HG02870 (cell line): Measurements from ENCODE around the gene GPR158.

ENCODE experiments used
- ATAC-seq: cut with Tn5 transposase; IDR thresholded peaks from one replicate; pipeline ENCODE4 v1.9.1; 2021; ENCODE audit warnings: mild to moderate bottlenecking, moderate library complexity; ENCODE audit not compliant: unreplicated experiment

The GPR158 gene

GRCh38 chr10:25388188-25388861, 213.5 kb downstream of the GPR158 start:
- no peak for ATAC-seq

GRCh38 chr10:25388862-25389206, 214.0 kb downstream of the GPR158 start:
- no peak for ATAC-seq

- no peak for ATAC-seq
These were observed 215.9 kb downstream of the GPR158 start for GRCh38 chr10:25390733-25391132.

- no peak for ATAC-seq
These were observed 217.3 kb downstream of the GPR158 start for GRCh38 chr10:25392132-25392531.

GRCh38 chr10:25393621-25394020, 218.8 kb downstream of the GPR158 start:
- no peak for ATAC-seq

GRCh38 chr10:25398680-25399079, 223.9 kb downstream of the GPR158 start:
- ATAC-seq, result no peak

GRCh38 chr10:25405871-25406270, 231.1 kb downstream of the GPR158 start:
- no peak for ATAC-seq

GRCh38 chr10:25417611-25418010, 242.8 kb downstream of the GPR158 start:
- no peak for ATAC-seq

- ATAC-seq, result no peak
These were observed 251.0 kb downstream of the GPR158 start for GRCh38 chr10:25425776-25426175.

- ATAC-seq, result no peak
These were observed 261.6 kb downstream of the GPR158 start for GRCh38 chr10:25436431-25436830.

GRCh38 chr10:25441270-25441669, 266.5 kb downstream of the GPR158 start:
- no peak for ATAC-seq

- no peak for ATAC-seq
These were observed 269.5 kb downstream of the GPR158 start for GRCh38 chr10:25444266-25444665.

GRCh38 chr10:25451401-25451800, 276.6 kb downstream of the GPR158 start:
- no peak for ATAC-seq

GRCh38 chr10:25453619-25454018, 278.8 kb downstream of the GPR158 start:
- ATAC-seq, result no peak

GRCh38 chr10:25455980-25456567, 281.3 kb downstream of the GPR158 start:
- no peak for ATAC-seq

- ATAC-seq, result no peak
These were observed 282.8 kb downstream of the GPR158 start for GRCh38 chr10:25457552-25457951.

- ATAC-seq, result no peak
These were observed 291.0 kb downstream of the GPR158 start for GRCh38 chr10:25465582-25466372.

- no peak for ATAC-seq
These were observed 293.1 kb downstream of the GPR158 start for GRCh38 chr10:25467881-25468280.

- ATAC-seq, result no peak
These were observed 306.7 kb downstream of the GPR158 start for GRCh38 chr10:25481467-25481866.

- no peak for ATAC-seq
These were observed 309.2 kb downstream of the GPR158 start for GRCh38 chr10:25483999-25484398.

GRCh38 chr10:25487266-25487665, 312.5 kb downstream of the GPR158 start:
- ATAC-seq, result no peak

GRCh38 chr10:25492040-25492439, 317.2 kb downstream of the GPR158 start:
- no peak for ATAC-seq
